Measurements from ENCODE around the gene RXRG. TPM values are rescaled to one million over a fixed set of nuclear protein-coding genes. Genes with fewer than 3 reads are reported as not detected.
A peak's percentile ranks its signal among the peaks of the same experiment; 100 is the strongest.

RXRG gene
- polyA plus RNA-seq, 1 of the 3 experiments (the other 2 are of a cell fraction): not detected

DNA sequence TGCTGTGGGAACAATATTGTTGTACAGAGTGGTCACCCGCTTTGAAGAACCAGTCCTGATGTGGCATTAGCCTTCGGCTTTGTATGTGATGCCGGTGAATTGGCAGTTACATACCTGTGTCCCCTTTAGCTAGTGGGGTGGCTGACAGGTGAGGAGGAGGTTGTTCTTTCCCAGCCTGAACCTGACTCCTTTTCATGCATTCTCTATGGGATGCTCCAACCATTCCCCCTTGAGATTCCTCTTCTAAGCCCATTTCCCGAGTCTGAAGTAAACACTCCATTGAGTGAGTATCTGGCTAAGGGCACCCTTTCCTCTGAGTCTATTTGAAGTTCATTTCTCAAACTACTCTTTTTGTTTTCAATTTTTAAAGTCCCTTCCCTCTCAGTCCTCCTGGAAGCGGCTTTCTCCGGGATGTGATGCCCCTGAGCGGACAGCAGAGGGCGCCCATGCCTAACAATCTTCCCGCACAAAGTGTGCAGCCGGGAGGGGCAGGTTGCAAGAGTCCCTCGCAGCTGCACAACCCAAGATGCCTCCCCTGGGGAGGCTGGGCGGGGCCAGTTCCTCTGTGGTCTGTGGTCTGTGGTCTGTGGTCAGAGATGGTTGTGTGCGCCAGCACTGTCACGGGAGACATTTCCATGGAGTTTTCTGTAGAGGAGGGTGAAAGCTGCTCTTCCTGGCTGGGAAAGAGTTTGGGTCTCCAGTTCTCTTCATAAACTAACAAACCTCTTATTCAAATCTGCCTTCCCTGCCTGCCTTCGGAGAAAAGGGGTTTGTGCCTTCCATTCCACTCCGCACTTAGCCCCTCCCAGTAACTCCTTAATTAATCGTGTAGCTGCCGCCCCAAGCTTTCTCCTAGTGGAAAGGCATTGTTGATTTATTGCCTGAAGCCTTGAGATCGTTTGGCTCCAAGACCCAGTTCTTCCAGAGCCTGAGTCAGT, 52.0 kb downstream of the RXRG start:
- CTCF ChIA-PET: interaction anchor here (0.5 to 11.1 kb wide), 51 partner anchors 9 to 1040 kb away, joined by 3 to 277 read pairs (median 4); partner anchors contain the start of genes LRRC52 and RXRG
- H3K36me3 ChIP-seq (replicated peaks in 1 of 2; ENCODE audit: control insufficient read depth in 1 of 2, insufficient read depth in 2 of 2, low read length in 1 of 2): no peaks in the 10 kb centered on the region
- peaks cover 14% of the 10 kb centered on the region for H3K27me3 ChIP-seq (ENCODE audit: insufficient read depth)
- peak overlapping the region in 1 of 2 experiments; percentile 45; a peak in 1 of 4 replicates for H3K4me3 ChIP-seq (ENCODE audit: low read depth in 2 of 2, low read length in 1 of 2)
- H3K9me3 ChIP-seq: no peaks in the 10 kb centered on the region
- H4K20me1 ChIP-seq (ENCODE audit: insufficient read depth): no peaks in the 10 kb centered on the region
- H3K27ac ChIP-seq (ENCODE audit: low read depth in 2 of 2, low read length in 1 of 2): no peak overlapping the region
- POLR2A ChIA-PET: no interaction called here
- H3K4me1 ChIP-seq (ENCODE audit: control insufficient read depth in 1 of 2, insufficient read depth in 2 of 2, low read depth in 1 of 2, low read length in 1 of 2): peaks cover 0 to 2% of the 10 kb centered on the region in 2 experiments; a peak in 1 of 4 replicates
- no peak overlapping the region for H2AFZ ChIP-seq (ENCODE audit: low read depth)
- no peaks in the 10 kb centered on the region for H3F3A ChIP-seq (replicated peaks; ENCODE audit: insufficient read depth)
- H3K9ac ChIP-seq: no peak overlapping the region
- DNase-seq: peak; percentile 78
- 16% methylated on average over 19 of the region's 19 CpGs for WGBS (ENCODE audit: low lambda C conversion rate)
- no peaks in the 10 kb centered on the region for H3K79me2 ChIP-seq (ENCODE audit: insufficient read depth)
- no peaks in the 10 kb centered on the region for H3K9me2 ChIP-seq
- H3K4me2 ChIP-seq: peak overlapping the region; percentile 67; the same call in 1 of the 2 replicates
- no peak for TF ChIP-seq GATA2 (CRISPR knock-in tag; IDR thresholded peaks at IDR 0.05)
- TF ChIP-seq RXRA (IDR thresholded peaks at IDR 0.05; ENCODE audit: borderline replicate concordance, low read depth): no peak
- TF ChIP-seq RCOR1 (IDR thresholded peaks at IDR 0.05; ENCODE audit: low read length): no peak
- TF ChIP-seq FOXM1 (IDR thresholded peaks at IDR 0.05; ENCODE audit: low read depth): no peak
- TF ChIP-seq, protein P1, sequence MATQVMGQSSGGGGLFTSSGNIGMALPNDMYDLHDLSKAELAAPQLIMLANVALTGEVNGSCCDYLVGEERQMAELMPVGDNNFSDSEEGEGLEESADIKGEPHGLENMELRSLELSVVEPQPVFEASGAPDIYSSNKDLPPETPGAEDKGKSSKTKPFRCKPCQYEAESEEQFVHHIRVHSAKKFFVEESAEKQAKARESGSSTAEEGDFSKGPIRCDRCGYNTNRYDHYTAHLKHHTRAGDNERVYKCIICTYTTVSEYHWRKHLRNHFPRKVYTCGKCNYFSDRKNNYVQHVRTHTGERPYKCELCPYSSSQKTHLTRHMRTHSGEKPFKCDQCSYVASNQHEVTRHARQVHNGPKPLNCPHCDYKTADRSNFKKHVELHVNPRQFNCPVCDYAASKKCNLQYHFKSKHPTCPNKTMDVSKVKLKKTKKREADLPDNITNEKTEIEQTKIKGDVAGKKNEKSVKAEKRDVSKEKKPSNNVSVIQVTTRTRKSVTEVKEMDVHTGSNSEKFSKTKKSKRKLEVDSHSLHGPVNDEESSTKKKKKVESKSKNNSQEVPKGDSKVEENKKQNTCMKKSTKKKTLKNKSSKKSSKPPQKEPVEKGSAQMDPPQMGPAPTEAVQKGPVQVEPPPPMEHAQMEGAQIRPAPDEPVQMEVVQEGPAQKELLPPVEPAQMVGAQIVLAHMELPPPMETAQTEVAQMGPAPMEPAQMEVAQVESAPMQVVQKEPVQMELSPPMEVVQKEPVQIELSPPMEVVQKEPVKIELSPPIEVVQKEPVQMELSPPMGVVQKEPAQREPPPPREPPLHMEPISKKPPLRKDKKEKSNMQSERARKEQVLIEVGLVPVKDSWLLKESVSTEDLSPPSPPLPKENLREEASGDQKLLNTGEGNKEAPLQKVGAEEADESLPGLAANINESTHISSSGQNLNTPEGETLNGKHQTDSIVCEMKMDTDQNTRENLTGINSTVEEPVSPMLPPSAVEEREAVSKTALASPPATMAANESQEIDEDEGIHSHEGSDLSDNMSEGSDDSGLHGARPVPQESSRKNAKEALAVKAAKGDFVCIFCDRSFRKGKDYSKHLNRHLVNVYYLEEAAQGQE (IDR thresholded peaks at IDR 0.05; ENCODE audit: low read depth, low read length): no peak
- TF ChIP-seq EP300 (IDR thresholded peaks at IDR 0.05; ENCODE audit: borderline replicate concordance in 1 of 2, low read depth in 1 of 2, low read length in 1 of 2): no peak
- peak; percentile 82 for TF ChIP-seq RAD21 (IDR thresholded peaks at IDR 0.05; ENCODE audit: low read length)
- TF ChIP-seq TEAD4 (IDR thresholded peaks at IDR 0.05; ENCODE audit: borderline replicate concordance, insufficient read depth): no peak
- TF ChIP-seq JUND (IDR thresholded peaks at IDR 0.05): no peak
- TF ChIP-seq, protein P2, sequence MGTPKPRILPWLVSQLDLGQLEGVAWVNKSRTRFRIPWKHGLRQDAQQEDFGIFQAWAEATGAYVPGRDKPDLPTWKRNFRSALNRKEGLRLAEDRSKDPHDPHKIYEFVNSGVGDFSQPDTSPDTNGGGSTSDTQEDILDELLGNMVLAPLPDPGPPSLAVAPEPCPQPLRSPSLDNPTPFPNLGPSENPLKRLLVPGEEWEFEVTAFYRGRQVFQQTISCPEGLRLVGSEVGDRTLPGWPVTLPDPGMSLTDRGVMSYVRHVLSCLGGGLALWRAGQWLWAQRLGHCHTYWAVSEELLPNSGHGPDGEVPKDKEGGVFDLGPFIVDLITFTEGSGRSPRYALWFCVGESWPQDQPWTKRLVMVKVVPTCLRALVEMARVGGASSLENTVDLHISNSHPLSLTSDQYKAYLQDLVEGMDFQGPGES (IDR thresholded peaks at IDR 0.05; ENCODE audit: low read depth, low read length): no peak
- TF ChIP-seq, protein P3, sequence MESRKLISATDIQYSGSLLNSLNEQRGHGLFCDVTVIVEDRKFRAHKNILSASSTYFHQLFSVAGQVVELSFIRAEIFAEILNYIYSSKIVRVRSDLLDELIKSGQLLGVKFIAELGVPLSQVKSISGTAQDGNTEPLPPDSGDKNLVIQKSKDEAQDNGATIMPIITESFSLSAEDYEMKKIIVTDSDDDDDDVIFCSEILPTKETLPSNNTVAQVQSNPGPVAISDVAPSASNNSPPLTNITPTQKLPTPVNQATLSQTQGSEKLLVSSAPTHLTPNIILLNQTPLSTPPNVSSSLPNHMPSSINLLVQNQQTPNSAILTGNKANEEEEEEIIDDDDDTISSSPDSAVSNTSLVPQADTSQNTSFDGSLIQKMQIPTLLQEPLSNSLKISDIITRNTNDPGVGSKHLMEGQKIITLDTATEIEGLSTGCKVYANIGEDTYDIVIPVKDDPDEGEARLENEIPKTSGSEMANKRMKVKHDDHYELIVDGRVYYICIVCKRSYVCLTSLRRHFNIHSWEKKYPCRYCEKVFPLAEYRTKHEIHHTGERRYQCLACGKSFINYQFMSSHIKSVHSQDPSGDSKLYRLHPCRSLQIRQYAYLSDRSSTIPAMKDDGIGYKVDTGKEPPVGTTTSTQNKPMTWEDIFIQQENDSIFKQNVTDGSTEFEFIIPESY (IDR thresholded peaks at IDR 0.05; ENCODE audit: borderline replicate concordance, low read depth): no peak
- TF ChIP-seq ELF1 (IDR thresholded peaks at IDR 0.05): no peak
- TF ChIP-seq NRF1 (IDR thresholded peaks at IDR 0.05; ENCODE audit: low read depth, low read length): 0 out of 2 replicates have a peak, but pooled peaks have one; percentile 10
- TF ChIP-seq, protein P4, sequence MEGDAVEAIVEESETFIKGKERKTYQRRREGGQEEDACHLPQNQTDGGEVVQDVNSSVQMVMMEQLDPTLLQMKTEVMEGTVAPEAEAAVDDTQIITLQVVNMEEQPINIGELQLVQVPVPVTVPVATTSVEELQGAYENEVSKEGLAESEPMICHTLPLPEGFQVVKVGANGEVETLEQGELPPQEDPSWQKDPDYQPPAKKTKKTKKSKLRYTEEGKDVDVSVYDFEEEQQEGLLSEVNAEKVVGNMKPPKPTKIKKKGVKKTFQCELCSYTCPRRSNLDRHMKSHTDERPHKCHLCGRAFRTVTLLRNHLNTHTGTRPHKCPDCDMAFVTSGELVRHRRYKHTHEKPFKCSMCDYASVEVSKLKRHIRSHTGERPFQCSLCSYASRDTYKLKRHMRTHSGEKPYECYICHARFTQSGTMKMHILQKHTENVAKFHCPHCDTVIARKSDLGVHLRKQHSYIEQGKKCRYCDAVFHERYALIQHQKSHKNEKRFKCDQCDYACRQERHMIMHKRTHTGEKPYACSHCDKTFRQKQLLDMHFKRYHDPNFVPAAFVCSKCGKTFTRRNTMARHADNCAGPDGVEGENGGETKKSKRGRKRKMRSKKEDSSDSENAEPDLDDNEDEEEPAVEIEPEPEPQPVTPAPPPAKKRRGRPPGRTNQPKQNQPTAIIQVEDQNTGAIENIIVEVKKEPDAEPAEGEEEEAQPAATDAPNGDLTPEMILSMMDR (IDR thresholded peaks at IDR 0.05): peak; percentile 97
- peak; percentile 57; the same call in 1 of the 2 replicates for TF ChIP-seq TCF12 (IDR thresholded peaks at IDR 0.05)
- TF ChIP-seq FOXJ3 (CRISPR knock-in tag; IDR thresholded peaks at IDR 0.05): no peak
- no peak for TF ChIP-seq YY1 (IDR thresholded peaks at IDR 0.05; ENCODE audit: low read depth)
- peak; percentile 90 for TF ChIP-seq SMC3 (IDR thresholded peaks at IDR 0.05; ENCODE audit: low read depth, low read length)
- no peak for TF ChIP-seq GABPA (IDR thresholded peaks at IDR 0.05; ENCODE audit: low read depth)
- no peak for TF ChIP-seq NFIC (IDR thresholded peaks at IDR 0.05; ENCODE audit: borderline replicate concordance)
- TF ChIP-seq, protein P5, sequence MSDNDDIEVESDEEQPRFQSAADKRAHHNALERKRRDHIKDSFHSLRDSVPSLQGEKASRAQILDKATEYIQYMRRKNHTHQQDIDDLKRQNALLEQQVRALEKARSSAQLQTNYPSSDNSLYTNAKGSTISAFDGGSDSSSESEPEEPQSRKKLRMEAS (IDR thresholded peaks at IDR 0.05; ENCODE audit: low read depth): no peak
- TF ChIP-seq FOSL2 (IDR thresholded peaks at IDR 0.05; ENCODE audit: borderline replicate concordance, low read depth): no peak
- TF ChIP-seq RFX5 (IDR thresholded peaks at IDR 0.05; ENCODE audit: low read length): no peak
- no peak for TF ChIP-seq SIN3A (IDR thresholded peaks at IDR 0.05; ENCODE audit: borderline replicate concordance, low read depth, low read length)
